Measurements from ENCODE around the gene CHD2. TPM values are rescaled to one million over a fixed set of nuclear protein-coding genes. Genes with fewer than 3 reads are reported as not detected.

CHD2 gene
- total RNA-seq, 1 donor from 2014 or later = 61.2 TPM

GRCh38 chr15:92970656-92971055 is 70.5 kb downstream of the CHD2 start:
- H3K27ac ChIP-seq = no peak overlapping the region
- H3K9me3 ChIP-seq = no peaks in the 10 kb centered on the region
- TF ChIP-seq, protein P1, sequence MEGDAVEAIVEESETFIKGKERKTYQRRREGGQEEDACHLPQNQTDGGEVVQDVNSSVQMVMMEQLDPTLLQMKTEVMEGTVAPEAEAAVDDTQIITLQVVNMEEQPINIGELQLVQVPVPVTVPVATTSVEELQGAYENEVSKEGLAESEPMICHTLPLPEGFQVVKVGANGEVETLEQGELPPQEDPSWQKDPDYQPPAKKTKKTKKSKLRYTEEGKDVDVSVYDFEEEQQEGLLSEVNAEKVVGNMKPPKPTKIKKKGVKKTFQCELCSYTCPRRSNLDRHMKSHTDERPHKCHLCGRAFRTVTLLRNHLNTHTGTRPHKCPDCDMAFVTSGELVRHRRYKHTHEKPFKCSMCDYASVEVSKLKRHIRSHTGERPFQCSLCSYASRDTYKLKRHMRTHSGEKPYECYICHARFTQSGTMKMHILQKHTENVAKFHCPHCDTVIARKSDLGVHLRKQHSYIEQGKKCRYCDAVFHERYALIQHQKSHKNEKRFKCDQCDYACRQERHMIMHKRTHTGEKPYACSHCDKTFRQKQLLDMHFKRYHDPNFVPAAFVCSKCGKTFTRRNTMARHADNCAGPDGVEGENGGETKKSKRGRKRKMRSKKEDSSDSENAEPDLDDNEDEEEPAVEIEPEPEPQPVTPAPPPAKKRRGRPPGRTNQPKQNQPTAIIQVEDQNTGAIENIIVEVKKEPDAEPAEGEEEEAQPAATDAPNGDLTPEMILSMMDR (IDR thresholded peaks at IDR 0.05) = no peak
- intact Hi-C loops (cut with DNase I) = no loop called here
- H3K36me3 ChIP-seq = peaks cover 34 to 80% of the 10 kb centered on the region in 2 donors
- H3K4me3 ChIP-seq = no peak overlapping the region
- no peaks in the 10 kb centered on the region for H3K27me3 ChIP-seq
- peaks cover 0 to 21% of the 10 kb centered on the region in 2 donors for H3K4me1 ChIP-seq
- DNase-seq (ENCODE audit: low spot score in 2 of 2) = no peak

GRCh38 chr15:92971081-92971480 is 71.0 kb downstream of the CHD2 start:
- intact Hi-C loops (cut with DNase I) = no loop called here
- TF ChIP-seq, protein P1 (IDR thresholded peaks at IDR 0.05) = no peak
- Histone ChIP-seq H3K27ac (no peak overlapping the region), H3K4me1 (peaks cover 0 to 21% of the 10 kb centered on the region in 2 donors), H3K9me3 (no peaks in the 10 kb centered on the region), H3K36me3 (peaks cover 31 to 80% of the 10 kb centered on the region in 2 donors), H3K4me3 (no peak overlapping the region), H3K27me3 (no peaks in the 10 kb centered on the region)
- DNase-seq (ENCODE audit: low spot score in 2 of 2) = no peak

DNA sequence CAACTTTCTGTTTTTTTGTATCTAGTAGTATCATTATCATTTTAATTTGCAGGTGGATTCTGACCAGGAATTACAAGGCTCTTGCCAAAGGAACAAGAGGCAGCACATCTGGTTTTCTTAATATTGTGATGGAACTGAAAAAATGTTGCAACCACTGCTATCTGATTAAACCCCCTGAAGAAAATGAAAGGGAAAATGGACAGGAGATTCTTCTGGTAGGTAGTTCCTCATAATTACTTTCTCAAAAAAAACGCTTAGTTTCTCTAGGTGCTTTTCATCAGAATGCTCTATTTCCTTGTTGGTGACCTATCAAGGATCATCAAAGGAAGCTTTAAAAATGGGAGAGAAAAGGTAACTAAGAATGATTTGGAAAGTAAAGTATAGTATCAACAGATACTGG is 71.6 kb downstream of the CHD2 start:
- Histone ChIP-seq H3K4me3 (no peak overlapping the region), H3K27ac (no peak overlapping the region), H3K4me1 (peaks cover 0 to 21% of the 10 kb centered on the region in 2 donors), H3K27me3 (no peaks in the 10 kb centered on the region), H3K9me3 (no peaks in the 10 kb centered on the region), H3K36me3 (peaks cover 35 to 85% of the 10 kb centered on the region in 2 donors)
- no peak for DNase-seq (ENCODE audit: low spot score in 2 of 2)
- TF ChIP-seq, protein P1 (IDR thresholded peaks at IDR 0.05) = no peak
- intact Hi-C loops (cut with DNase I) = no loop called here

GRCh38 chr15:92974183-92974915 is 74.2 kb downstream of the CHD2 start:
- TF ChIP-seq, protein P1 (IDR thresholded peaks at IDR 0.05) = no peak
- Histone ChIP-seq H3K36me3 (peaks cover 46 to 89% of the 10 kb centered on the region in 2 donors), H3K27me3 (no peaks in the 10 kb centered on the region), H3K27ac (no peak overlapping the region), H3K9me3 (no peaks in the 10 kb centered on the region), H3K4me1 (peaks cover 0 to 12% of the 10 kb centered on the region in 2 donors), H3K4me3 (no peak overlapping the region)
- intact Hi-C loops (cut with DNase I) = no loop called here
- no peak for DNase-seq (ENCODE audit: low spot score in 2 of 2)

- TF ChIP-seq, protein P1 (IDR thresholded peaks at IDR 0.05) = no peak
- intact Hi-C loops (cut with DNase I) = no loop called here
- DNase-seq (ENCODE audit: low spot score in 2 of 2) = no peak
- peaks cover 77 to 95% of the 10 kb centered on the region in 2 donors for H3K36me3 ChIP-seq
- H3K4me1 ChIP-seq = no peaks in the 10 kb centered on the region
- no peak overlapping the region for H3K27ac ChIP-seq
- H3K27me3 ChIP-seq = no peaks in the 10 kb centered on the region
- H3K4me3 ChIP-seq = no peak overlapping the region
- H3K9me3 ChIP-seq = no peaks in the 10 kb centered on the region
Measured at GRCh38 chr15:92979011-92979701, 79.0 kb downstream of the CHD2 start.
